HG02571 (cell line): ENCODE data around the gene TAS1R2.
"Not testable (repeated sequence)": the region's sequence is repeated elsewhere in the genome, so short reads cannot be mapped to it uniquely, and the experiment has no call there.

Experiments
- ATAC-seq: cut with Tn5 transposase; IDR thresholded peaks from one replicate; pipeline ENCODE4 v1.9.1; 2021; ENCODE audit warnings: mild to moderate bottlenecking, moderate library complexity; ENCODE audit not compliant: unreplicated experiment

The TAS1R2 gene

DNA sequence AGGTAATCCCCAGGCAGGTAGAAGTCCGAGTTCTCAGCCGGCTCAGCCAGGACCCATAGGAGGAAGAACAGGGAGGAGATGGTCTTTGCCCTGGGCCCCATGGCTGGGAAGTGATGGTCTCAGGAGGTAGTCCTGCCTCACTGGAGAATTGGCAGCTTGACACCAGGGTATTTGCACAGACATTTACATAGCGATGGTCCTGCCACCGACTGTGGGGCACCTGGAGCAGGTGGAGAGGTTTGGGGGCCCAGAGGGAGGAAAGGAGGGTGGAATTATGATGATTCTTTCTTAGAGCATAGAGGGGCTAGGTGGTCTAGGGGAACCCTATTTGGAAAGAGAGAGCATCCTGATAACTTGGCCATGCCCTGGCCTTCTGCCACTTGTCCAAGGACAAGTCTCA lies at the start of gene TAS1R2:
TAS1R2 (minus strand) TSS at position 101 of the 400 bp plus-strand sequence; CDS start at position 101, 0 bp downstream.
- no peak for ATAC-seq

DNA sequence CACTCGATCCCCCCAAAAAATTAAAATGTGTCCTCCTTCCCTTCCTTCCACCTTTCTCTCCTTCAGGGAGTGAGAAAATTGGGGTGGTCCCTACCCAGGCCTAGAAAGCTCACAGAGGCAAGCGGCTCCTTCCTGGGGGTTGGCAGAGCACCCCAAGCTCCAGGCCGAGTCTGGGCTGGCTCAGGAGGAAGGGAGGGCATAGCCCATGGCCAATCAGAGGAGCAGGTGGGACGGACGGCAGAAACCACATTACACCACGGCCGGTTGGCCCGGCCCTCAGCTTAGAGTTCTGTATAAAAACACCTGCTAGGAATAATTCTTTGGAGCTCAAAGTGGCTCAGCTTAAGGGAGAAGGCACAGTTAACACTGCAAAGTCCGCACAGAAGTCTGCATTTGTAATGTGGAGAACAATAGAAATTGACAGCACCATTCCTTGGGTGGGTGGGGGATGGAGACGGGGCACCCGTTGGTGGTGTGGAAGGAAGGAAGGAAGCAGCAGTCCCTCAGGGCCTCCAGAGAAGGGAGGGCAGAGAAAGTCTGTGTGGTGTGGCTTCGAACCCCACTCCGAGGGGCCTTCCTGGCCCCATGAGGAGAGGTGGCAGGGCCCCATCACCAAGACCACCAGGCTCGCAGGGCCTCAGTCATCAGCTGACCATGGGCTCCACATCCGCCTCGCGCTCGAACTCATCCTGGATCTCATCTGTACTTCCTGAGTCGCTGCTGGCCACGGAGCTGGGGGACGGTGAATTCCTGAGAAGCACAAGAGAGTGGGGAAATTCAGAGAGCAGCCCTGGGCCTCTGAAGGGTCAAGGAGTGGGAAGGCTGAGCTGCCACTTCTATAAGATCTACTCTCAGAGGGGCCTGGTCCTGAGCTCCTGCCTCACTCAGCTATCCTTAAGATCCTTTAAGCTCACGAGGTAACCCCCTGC lies 48.7 kb upstream of the TAS1R2 start:
- no peak for ATAC-seq

DNA sequence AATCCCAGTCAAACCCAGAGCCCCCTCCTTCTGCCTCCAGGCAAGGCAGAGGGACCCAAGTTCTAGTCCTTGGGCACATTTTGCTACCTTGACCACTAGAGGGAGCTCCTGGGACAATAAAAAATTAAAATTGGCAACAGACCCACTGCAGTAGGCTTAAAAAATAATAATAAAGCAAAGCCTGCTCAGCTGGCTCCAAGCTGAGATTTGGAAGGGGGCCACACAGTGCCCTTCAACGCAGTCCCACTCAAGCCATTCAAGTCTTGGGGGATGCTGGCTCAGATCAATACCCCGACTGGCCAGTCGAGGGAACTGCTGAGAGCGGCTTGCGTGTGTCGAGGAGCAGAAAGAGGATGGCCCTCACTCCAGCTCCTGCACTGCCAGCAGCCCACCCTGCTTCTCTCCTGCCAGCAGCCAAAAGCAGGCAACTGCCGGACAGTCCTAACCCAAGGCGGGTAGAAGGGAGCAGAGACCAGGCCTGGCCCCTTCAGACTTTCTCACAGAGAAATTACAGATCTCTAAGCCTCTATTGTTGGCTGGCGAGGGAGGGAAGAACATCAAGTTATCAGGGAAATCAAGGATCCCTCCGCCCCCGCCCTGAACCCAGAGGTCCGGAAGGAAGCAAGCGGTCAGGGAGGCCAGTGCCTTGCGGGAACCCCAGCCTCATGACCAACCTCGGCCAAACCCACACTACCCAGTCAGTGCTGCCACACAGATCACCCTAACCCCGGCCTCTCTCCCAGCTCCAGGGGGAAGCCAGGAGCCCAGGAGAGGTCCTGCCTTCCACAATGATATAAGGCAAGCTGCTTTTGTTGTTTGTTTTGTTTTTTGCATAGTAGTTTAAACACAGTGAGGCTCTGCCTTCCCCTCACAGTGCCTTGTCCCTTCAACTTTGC lies 47.8 kb upstream of the TAS1R2 start:
- ATAC-seq, result no peak

DNA sequence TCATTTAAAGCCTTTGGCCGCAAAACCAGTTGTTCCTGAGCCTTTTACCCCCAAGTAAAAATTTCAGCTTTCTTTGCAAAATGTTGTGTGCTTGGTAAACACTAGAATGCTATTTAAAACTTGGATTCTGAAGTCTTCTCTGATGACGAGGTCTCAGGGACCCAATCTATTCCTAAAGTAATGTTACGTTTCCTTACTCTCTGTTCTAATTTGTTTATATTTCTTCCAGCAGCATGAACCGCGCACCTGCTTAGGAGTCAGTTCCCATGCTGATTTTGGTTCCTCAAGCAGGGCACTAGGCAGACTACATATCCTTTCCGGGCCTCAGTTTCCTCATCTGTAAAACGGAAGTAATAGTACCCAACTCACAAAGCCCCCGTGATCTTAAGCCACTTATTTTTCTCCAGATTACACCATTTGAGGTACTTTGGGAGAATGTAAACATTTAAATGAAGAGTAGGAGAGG lies 43.9 kb upstream of the TAS1R2 start:
- ATAC-seq, result no peak

DNA sequence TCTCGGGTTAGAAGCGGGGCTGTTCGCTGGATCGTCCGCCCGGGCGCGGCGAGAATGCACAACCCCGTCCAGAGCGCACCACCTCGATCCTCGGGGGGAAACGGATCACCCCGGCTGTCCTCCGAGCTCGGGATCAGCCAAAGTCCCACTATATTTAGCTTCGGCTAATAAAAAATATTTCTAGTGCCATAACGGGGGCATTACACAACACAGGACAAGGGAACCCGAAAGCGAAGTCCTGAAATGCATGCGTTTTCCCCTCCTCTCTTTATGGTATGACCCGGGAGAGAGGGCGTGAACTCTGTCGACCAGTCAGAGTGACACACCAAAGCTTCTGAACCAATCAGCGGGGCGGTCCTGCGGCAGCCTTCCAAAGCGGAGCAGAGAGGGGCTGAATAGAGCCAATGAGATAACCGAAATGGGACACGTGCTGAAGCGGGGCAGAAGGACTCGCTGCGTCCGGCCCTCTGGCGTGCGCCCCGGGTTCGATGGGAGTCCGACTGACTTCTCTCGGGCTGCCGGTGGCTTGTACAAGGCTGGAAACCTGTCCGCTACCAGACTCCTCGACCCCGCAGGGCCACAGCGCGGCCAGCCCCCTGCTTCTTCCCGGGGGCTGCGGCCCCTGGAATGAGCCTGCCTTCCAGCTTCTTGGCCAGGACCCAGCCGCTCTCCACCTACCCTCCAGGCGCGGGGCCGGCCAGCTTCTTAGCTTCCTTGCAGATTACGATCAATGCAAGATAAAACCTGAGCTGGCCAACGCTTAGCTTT lies 43.2 kb upstream of the TAS1R2 start, which contains the start of gene ALDH4A1:
ALDH4A1 (minus strand) TSS at position 33 of the 768 bp plus-strand sequence; CDS start at position 1, 32 bp downstream.
- peak; percentile 93 for ATAC-seq

DNA sequence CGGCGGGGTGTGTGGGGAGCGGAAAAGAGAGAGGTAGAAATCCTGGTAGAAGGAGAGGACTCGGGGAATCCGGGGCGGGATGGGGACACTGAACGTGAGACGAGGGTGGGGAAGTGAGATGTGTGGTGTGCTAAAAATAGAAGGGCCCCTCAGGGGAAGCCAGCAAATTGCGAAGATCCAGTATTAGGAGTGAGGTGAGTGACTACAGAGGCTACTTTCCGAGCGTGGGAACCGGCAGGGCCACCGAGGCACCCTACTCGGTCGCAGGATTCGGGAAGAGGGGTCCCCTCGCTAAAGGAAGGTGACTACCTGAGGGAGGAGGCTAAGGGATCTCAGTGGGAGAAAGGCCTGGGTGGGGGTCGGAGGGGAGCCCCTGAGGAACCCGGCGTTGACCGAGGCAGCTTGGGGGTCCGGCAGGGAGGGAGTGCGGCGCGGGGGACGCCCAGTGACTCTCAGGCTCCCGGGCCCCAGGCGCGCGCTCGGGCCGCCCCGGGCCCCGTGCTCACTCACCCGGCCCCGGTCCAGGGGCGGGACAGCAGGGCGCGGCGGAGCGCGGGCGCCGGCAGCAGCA lies 42.6 kb upstream of the TAS1R2 start:
- peak; percentile 14 for ATAC-seq

DNA sequence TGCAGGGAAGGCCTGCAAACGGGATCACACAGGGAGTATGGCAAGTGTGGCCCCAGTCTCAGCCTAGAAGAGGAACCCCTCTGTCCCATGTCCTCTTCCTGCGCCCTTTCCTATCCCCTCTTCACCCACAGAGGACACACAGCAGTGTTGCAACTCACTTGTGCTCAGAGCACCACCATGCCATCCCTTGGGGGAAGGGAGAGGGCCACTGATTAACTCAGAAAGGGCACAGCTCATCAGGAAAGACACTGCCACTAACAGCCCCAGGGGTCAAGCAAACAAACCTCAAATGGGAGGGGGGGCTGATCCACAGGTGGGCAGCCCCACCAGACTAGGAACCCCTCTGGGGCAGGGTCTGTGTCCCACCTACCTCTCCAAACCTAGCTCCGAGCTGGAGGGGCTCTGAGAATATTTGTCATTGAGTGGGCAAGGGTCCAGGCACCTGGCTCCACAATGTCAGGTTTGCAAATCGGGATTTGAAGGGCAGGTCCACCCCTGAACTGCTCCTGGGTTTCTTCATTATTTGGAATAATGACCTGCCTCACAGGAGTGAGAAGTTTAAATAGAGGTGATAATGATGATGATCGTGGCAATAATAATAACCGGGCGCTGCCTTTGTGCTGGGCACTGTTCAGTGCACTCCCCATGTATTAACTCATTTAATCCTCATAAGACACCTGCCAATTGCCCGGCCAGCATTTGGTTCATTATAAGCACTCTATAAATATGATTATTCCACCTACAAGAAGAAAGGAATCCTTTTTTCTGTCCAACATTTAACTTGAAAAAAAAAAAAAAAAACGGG lies 41.9 kb upstream of the TAS1R2 start:
- ATAC-seq, result no peak

DNA sequence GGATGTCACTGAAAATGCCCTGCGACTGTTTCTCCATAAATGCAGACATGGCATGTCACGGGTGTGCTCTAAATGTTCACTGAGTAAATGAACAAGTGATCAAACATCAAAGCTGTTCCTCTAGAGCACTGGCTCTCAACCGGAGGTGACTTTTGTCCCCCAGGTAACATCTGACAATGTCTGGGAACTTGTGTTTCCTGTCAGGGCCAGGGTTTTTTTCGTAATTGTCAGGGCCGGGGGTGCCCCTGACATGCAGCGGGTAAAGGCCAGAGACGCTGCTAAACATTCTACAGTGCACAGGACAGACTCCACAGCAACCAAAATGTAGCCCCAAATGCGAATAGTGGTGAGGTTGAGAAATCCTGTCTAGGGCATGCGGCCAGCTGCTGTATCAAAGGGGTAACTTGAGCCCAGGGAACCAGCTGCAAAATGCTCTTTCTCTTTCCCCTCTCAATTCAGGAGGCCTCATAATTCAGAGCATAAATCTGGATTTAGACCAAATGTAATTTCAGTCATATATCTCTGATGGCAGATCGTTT lies 40.9 kb upstream of the TAS1R2 start:
- ATAC-seq, result no peak

DNA sequence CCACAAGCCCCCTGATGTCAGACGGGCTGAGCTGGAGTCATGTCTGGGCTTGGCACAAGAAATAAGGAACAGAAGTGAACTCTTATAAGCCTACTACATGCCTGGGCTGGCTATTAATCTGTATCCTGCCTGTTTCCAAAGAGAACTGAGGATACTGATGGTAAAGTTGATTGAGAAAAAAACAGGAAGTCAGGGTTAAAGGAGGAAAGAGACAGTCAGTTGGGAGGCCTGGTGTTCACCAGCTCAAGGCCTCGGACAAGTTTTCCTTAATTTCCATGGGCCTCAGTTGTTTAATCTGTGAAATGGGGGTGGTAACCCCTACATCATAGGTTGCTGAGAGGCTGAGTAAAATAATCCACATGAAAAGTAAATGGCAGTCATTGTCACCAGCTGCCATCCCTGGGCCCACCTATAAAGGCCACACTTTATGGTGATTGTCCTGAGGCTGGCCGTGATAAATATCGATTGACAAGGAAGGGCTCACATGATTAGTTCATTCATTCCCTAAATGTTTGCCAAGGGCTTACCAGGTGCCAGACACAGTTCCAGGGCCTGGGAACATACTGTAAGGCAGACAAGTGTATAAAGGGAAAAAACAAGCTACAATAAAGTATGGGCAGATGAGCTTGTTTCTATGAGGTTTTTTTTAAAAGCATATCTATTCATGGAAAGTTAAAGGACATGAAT lies 40.0 kb upstream of the TAS1R2 start:
- no peak for ATAC-seq

DNA sequence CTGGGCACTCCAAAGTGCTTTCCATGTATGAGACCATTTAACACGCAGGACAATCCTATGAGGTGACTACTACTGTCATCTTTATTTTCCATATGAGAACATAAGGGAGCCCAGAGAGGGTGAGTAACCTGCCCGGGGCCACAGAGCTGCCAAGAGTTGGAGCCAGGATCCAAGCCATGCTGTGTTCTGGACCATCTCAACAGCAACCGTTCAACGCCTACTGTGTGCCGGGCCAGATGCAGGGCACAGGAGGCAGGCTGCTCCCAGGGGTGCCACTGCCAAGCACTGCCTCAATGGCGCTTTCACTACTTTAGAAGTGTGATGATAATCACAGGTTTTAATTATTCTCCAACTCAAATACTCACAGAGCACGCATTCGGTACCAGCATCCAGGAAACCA lies 39.1 kb upstream of the TAS1R2 start:
- no peak for ATAC-seq

DNA sequence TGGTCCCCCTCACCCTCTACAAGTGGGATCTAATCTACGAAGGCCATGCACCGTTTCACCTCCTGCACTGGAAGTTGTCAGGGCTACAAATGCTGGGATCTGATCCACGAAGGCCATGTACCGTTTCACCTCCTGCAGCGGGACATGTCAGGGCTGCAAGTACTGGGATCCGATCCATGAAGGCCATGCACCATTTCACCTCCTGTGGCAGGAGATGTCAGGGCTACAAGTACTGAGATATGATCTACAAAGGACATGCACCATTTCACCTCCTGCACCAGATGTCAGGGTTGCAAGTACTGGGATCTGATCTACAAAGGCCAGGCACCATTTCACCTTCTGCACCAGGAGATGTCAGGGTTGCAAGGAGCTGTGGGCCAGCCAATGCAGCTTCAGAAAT lies 35.9 kb upstream of the TAS1R2 start:
- ATAC-seq, result no peak

DNA sequence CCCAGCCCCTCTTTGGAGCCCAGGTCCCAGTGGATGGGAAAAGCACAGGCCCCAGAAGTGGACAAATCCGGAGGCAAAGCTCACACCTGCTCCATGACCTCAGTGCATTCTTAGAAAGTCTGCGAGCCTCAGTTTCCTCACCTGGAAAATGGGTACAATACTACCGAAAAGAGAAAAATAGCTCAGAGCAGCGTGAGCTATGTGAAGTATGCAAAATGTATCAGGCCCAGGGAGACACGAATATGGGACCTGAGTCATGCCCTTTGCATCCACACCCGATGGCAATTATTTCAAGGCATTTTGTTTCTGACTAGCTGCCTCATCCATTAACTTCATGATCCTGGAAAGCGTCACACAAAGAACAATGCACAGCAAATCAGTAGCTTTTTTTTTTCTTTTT lies 33.7 kb upstream of the TAS1R2 start:
- no peak for ATAC-seq

DNA sequence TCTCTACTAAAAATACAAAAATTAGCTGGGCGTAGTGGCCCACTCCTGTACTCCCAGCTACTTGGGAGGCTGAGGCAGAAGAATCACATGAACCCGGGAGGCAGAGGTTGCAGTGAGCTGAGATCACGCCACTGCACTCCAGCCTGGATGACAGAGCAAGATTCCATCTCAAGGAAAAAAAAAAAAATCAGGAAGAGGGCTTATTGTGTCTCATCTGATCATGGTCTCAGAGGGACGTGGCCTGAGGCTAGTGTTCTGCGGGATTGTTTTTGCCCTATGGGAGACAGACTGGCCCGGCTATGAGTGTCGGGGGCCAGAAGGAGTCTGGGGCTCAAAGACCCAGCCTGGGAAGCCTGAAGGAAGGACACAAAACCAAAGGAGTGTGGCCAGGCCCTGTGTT lies 32.4 kb upstream of the TAS1R2 start:
- not testable (repeated sequence) for ATAC-seq

DNA sequence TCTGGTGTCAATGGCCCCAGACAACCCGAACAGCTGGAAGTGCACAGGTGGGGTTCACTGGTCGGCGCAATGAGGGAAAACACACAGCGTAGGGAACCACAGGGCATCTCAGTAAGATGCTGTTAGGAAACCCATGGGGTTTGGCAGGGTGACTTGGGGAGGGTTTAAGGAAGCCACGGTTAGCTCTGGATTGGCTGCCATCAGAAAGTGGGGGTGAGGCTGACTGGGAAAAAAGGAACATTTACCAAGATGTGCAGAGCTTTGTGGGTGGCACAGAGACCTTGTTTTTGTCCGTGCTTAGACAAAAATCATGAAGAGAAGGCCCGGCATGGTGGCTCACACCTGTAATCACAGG lies 31.9 kb upstream of the TAS1R2 start:
- no peak for ATAC-seq

DNA sequence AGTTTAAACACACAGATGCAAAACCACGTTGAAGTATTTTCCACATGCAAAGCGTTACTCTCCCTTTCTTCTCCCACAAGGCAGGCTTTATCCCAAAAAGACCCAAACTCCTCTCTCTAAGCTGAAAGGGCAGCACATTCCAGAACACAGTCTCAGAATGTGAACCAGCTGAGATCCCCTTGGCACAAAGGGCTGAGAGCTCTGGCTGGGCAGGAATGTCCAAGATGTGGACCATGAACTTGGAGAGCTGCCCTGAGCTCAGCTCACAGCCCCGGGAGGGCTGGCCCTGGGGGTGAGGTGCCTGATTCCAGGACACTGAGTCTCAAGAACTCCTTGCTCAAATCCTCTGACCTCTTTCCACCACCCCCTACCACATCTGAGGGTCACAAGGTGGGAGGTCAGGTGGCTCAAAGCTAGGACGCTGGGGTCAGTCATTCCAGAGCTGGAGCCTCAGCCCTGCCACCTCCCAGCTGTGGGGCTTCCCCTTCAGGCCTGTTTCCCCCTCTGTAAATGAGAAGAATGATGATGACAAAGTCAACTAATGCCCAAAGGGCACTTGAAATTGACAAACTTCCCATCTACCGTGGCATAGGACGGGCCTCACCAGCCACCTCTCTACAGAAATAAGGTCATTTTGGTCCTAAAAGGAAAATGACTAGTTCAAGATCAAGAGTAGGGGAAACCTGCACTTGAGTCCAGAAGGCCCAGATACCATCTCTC lies 31.4 kb upstream of the TAS1R2 start:
- no peak for ATAC-seq

DNA sequence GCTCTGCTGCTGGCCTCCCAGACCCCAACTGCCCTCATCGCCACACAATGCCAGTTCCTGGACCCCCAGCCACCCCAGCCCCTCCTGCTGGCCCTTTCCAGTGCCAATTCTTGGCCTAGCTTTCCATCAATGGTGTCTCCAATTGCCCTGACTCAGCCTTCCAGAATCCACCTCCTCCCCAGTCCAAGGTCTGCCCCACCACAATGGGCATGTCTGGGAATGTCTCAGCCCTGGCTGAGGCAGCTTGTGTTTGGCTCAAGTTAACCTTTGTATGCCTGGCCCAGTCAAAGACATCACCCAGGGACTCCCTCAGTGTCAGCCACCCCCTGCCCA lies 26.5 kb upstream of the TAS1R2 start:
- no peak for ATAC-seq

DNA sequence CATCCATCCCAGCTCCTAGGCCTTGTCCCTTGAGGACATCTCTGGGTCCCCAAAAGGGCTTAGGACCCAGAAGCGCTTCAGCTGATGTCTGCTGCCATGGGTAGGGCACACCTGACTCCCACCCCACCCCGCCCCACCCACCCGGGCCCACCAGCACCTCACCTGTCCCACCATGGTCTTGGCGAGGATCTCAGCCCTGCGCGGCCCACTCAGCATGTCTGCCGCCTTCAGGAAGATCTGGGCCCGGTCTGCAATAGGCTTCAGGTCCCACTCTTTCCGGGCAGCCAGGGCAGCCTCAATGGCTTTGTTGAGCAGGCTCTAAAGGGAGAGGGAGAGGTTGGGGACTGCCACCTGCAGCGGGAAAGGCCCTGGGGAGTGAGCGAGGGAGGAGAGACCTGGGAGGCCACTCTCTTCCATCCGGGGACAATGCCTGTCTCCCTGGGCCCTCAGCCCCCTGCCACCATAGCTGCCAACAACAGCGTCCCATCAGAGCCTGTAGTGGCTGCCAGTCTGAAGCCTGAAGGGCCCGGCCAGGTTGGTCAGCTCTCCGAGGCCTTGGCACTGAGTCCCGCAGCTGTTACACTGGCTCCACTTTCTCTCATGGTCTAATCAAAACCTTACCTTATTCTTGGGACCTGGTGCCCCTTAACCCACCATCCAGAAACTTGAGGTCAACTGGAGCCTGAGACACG lies 26.0 kb upstream of the TAS1R2 start:
- ATAC-seq, result no peak

DNA sequence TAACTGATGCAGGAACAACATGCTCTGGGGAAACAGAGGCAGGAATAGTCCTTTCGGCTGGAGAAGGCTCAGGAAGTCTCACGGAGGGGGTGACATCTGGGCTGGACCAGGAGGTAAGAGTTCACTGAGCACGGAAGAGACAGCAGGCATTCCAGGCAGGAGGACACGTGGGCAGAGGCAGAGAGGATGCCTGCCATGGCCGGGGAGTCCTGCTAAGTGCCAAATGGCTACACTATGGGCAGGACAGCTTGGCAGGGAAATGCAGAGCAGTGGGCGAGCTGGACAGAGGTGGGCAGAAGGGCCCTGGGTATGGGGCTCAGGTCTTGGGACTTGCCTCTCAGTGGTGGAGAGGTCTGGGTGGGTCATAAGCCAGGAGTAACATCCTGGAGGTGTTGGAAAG lies 25.3 kb upstream of the TAS1R2 start:
- no peak for ATAC-seq
